HG02938 (cell line): ENCODE data around the gene HPS5.
"Not testable (repeated sequence)": the region's sequence is repeated elsewhere in the genome, so short reads cannot be mapped to it uniquely, and the experiment has no call there.

Experiments
- ATAC-seq: cut with Tn5 transposase; IDR thresholded peaks from one replicate; pipeline ENCODE4 v1.9.1; 2021; ENCODE audit warnings: mild to moderate bottlenecking, moderate library complexity; ENCODE audit not compliant: unreplicated experiment

The HPS5 gene

GRCh38 chr11:18282626-18283025, 39.3 kb downstream of the HPS5 start:
- ATAC-seq = no peak

- ATAC-seq = peak; percentile 92
Observed at GRCh38 chr11:18280438-18281045, 41.4 kb downstream of the HPS5 start.

- ATAC-seq = no peak
Observed at GRCh38 chr11:18277565-18278271, 44.2 kb downstream of the HPS5 start.

- ATAC-seq = no peak
Observed at GRCh38 chr11:18271206-18271605, 50.7 kb downstream of the HPS5 start.

- no peak for ATAC-seq
Observed at GRCh38 chr11:18270102-18270501, 51.8 kb downstream of the HPS5 start.

GRCh38 chr11:18269252-18269651, 52.7 kb downstream of the HPS5 start:
- not testable (repeated sequence) for ATAC-seq

- ATAC-seq = peak; percentile 61
Observed at GRCh38 chr11:18267335-18268133, 54.4 kb downstream of the HPS5 start.

GRCh38 chr11:18265949-18266348, 56.0 kb downstream of the HPS5 start, which contains the start of gene SAA1:
Gene SAA1 (plus strand): TSS chr11:18266264. CDS start chr11:18266888, 624 bp downstream.
- no peak for ATAC-seq

- ATAC-seq = no peak
Observed at GRCh38 chr11:18264677-18265555, 57.0 kb downstream of the HPS5 start.

- no peak for ATAC-seq
Observed at GRCh38 chr11:18264035-18264434, 57.9 kb downstream of the HPS5 start.

GRCh38 chr11:18262681-18263350, 59.1 kb downstream of the HPS5 start:
- ATAC-seq = not testable (repeated sequence)

- no peak for ATAC-seq
Observed at GRCh38 chr11:18261721-18262120, 60.2 kb downstream of the HPS5 start.

- ATAC-seq = no peak
Observed at GRCh38 chr11:18259259-18259658, 62.7 kb downstream of the HPS5 start.

GRCh38 chr11:18254781-18255361, 67.1 kb downstream of the HPS5 start:
- ATAC-seq = no peak

- ATAC-seq = no peak
Observed at GRCh38 chr11:18253778-18254338, 68.1 kb downstream of the HPS5 start.

GRCh38 chr11:18253233-18253632, 68.7 kb downstream of the HPS5 start:
- no peak for ATAC-seq

- ATAC-seq = no peak
Observed at GRCh38 chr11:18248561-18248960, 73.4 kb downstream of the HPS5 start, which contains the start of gene SAA2. Gene SAA2 (minus strand): TSS chr11:18248668. CDS start chr11:18248011, 657 bp downstream.

- not testable (repeated sequence) for ATAC-seq
Observed at GRCh38 chr11:18247191-18247581, 74.8 kb downstream of the HPS5 start.
